A673 (cell line): ENCODE results near the gene NPW.

Experiments used
- CTCF ChIP-seq: fragments of 300-800, 200-600 bp; sonication (generic); conservative IDR thresholded peaks from 2 replicates; pipeline ENCODE4 v1.5.1; 2017; ENCODE audit warnings: low read depth, mild to moderate bottlenecking, antibody characterized with exemption, low read length, moderate library complexity, mixed read lengths
- EZH2 ChIP-seq: fragments of 200-600 bp; sonication (generic); IDR thresholded peaks from 2 replicates; pipeline ENCODE4 v1.6.1; 2017; ENCODE audit warnings: borderline replicate concordance, low read depth, mild to moderate bottlenecking, mixed read lengths, antibody characterized with exemption, low read length; ENCODE audit not compliant: poor library complexity, severe bottlenecking

- TF ChIP-seq CTCF (no peak), EZH2 (no peak)
Measured at GRCh38 chr16:2001456-2002355, 17.9 kb upstream of the NPW start.
